GM23338 (cell line): Measurements from ENCODE around the gene GOLGA6C.

ENCODE experiments used
- CREB1 ChIP-seq: fragments of 250-450 bp; sonication (Bioruptor Pico); IDR thresholded peaks from 2 replicates; pipeline ENCODE4 v1.5.0; 2020; ENCODE audit warnings: low read depth, mild to moderate bottlenecking, moderate library complexity
- EZH2 ChIP-seq: fragments of 200-600 bp; sonication (generic); IDR thresholded peaks from one replicate; pipeline ENCODE4 v1.8.0; 2017; ENCODE audit warnings: antibody characterized with exemption, mild to moderate bottlenecking, low read depth; ENCODE audit not compliant: unreplicated experiment
- EZH2phosphoT487 ChIP-seq: fragments of 200-600 bp; sonication (generic); IDR thresholded peaks from one replicate; pipeline ENCODE4 v1.8.1; 2018; ENCODE audit warnings: antibody characterized with exemption; ENCODE audit not compliant: unreplicated experiment
- JUNB ChIP-seq: IDR thresholded peaks from one replicate; pipeline ENCODE4 v1.6.1; 2016; ENCODE audit warnings: antibody characterized with exemption; ENCODE audit not compliant: unreplicated experiment
- POLR2AphosphoS5 ChIP-seq: IDR thresholded peaks from 2 replicates; pipeline ENCODE4 v1.6.1; 2016; ENCODE audit warnings: antibody characterized with exemption, low read depth
- STAT1 ChIP-seq: IDR thresholded peaks from one replicate; pipeline ENCODE4 v1.6.1; 2016; ENCODE audit warnings: antibody characterized with exemption; ENCODE audit not compliant: unreplicated experiment
- ZNF114 ChIP-seq: fragments of 250-450 bp; sonication (Bioruptor Pico); IDR thresholded peaks from 2 replicates; pipeline ENCODE4 v1.5.0; 2020; ENCODE audit warnings: mild to moderate bottlenecking, moderate library complexity
- TF ChIP-seq, protein P1 (sequence below), 2 experiments: fragments of 200-600 bp in 1 of 2; sonication (generic) in 1 of 2; conservative IDR thresholded peaks; 2 replicates each; pipeline versions ENCODE4 v1.5.1 to v1.6.1; 2016 to 2017; ENCODE audit warnings: antibody characterized with exemption in 2 of 2, low read depth in 2 of 2, mild to moderate bottlenecking in 2 of 2, moderate library complexity in 1 of 2
- TF ChIP-seq, protein P2 (sequence below): IDR thresholded peaks from one replicate; pipeline ENCODE4 v1.6.1; 2018; ENCODE audit warnings: antibody characterized with exemption; ENCODE audit not compliant: unreplicated experiment
- TF ChIP-seq, protein P3 (sequence below): IDR thresholded peaks from 2 replicates; pipeline ENCODE4 v1.6.1; 2016; ENCODE audit warnings: antibody characterized with exemption

DNA sequence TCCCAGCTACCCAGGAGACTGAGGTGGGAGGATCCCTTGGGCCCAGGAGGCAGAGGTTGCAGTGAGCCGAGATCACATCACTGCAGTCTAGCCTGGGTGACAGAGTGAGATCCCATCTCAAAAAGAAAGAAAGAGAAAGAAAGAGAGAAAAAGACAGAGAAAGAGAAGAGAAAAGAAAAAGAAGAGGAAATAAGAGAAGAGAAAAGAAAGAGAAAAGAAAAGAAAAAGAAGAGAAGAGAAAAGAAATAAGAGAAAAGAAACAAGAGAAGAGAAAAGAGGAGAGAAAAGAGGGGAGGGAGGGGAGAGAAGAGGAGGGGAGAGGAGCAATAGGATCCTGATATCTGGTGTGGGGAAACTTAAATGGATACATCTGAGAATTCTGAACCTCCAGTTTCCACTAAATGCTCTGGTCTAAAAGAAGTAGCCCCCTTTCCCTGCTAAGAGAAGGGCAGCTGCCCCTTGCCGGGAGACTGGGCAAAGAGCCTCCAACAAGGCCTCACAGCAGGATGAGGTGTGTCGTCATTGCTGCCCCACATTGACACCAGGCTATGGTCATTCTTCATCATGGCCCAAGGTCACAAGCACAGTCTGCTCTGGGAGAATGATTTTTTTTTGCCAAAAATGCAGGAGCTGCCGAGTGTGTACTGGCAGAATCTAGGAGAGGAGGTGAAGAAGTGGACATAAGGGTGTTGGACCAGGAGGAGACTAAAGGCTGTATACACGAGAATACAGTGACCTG is 56.6 kb downstream of the GOLGA6C start:
- TF ChIP-seq, protein P1, sequence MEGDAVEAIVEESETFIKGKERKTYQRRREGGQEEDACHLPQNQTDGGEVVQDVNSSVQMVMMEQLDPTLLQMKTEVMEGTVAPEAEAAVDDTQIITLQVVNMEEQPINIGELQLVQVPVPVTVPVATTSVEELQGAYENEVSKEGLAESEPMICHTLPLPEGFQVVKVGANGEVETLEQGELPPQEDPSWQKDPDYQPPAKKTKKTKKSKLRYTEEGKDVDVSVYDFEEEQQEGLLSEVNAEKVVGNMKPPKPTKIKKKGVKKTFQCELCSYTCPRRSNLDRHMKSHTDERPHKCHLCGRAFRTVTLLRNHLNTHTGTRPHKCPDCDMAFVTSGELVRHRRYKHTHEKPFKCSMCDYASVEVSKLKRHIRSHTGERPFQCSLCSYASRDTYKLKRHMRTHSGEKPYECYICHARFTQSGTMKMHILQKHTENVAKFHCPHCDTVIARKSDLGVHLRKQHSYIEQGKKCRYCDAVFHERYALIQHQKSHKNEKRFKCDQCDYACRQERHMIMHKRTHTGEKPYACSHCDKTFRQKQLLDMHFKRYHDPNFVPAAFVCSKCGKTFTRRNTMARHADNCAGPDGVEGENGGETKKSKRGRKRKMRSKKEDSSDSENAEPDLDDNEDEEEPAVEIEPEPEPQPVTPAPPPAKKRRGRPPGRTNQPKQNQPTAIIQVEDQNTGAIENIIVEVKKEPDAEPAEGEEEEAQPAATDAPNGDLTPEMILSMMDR (conservative IDR thresholded peaks at IDR 0.05; ENCODE audit: low read depth in 2 of 2), result no peak
- TF ChIP-seq EZH2phosphoT487, result no peak
- TF ChIP-seq JUNB, result no peak
- TF ChIP-seq, protein P2, sequence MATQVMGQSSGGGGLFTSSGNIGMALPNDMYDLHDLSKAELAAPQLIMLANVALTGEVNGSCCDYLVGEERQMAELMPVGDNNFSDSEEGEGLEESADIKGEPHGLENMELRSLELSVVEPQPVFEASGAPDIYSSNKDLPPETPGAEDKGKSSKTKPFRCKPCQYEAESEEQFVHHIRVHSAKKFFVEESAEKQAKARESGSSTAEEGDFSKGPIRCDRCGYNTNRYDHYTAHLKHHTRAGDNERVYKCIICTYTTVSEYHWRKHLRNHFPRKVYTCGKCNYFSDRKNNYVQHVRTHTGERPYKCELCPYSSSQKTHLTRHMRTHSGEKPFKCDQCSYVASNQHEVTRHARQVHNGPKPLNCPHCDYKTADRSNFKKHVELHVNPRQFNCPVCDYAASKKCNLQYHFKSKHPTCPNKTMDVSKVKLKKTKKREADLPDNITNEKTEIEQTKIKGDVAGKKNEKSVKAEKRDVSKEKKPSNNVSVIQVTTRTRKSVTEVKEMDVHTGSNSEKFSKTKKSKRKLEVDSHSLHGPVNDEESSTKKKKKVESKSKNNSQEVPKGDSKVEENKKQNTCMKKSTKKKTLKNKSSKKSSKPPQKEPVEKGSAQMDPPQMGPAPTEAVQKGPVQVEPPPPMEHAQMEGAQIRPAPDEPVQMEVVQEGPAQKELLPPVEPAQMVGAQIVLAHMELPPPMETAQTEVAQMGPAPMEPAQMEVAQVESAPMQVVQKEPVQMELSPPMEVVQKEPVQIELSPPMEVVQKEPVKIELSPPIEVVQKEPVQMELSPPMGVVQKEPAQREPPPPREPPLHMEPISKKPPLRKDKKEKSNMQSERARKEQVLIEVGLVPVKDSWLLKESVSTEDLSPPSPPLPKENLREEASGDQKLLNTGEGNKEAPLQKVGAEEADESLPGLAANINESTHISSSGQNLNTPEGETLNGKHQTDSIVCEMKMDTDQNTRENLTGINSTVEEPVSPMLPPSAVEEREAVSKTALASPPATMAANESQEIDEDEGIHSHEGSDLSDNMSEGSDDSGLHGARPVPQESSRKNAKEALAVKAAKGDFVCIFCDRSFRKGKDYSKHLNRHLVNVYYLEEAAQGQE, result no peak
- no peak for TF ChIP-seq EZH2
- TF ChIP-seq CREB1 (CRISPR knock-in tag), result no peak
- TF ChIP-seq POLR2AphosphoS5, result no peak
- no peak for TF ChIP-seq STAT1
- TF ChIP-seq ZNF114, result no peak
- TF ChIP-seq, protein P3, sequence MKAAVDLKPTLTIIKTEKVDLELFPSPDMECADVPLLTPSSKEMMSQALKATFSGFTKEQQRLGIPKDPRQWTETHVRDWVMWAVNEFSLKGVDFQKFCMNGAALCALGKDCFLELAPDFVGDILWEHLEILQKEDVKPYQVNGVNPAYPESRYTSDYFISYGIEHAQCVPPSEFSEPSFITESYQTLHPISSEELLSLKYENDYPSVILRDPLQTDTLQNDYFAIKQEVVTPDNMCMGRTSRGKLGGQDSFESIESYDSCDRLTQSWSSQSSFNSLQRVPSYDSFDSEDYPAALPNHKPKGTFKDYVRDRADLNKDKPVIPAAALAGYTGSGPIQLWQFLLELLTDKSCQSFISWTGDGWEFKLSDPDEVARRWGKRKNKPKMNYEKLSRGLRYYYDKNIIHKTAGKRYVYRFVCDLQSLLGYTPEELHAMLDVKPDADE, result no peak
